GM13977 (cell line): ENCODE data around the gene RRP1.

Source experiments
- DNase-seq: peaks from one replicate; pipeline ENCODE4 v3.0.0; 2012; ENCODE audit warnings: low spot score
- CTCF ChIP-seq: IDR thresholded peaks from 2 replicates; pipeline ENCODE4 v1.5.1; 2012; ENCODE audit warnings: mild to moderate bottlenecking, control low read depth; ENCODE audit not compliant: insufficient read depth; ENCODE audit errors: extremely low read depth, missing control alignments
- in situ Hi-C: fragments of 300-500 bp; cut with MboI; formaldehyde crosslinking; loops from one replicate; pipeline ENCODE4 v1.12.0; 2022; ENCODE audit warnings: low sequenced_read_pairs, low pct_unique_long_range_greater_than_20kb, mixed read lengths, inconsistent platforms; ENCODE audit not compliant: unreplicated experiment

The RRP1 gene

GRCh38 chr21:43832158-43832550 is 42.8 kb downstream of the RRP1 start:
- no peak for DNase-seq
- in situ Hi-C loops = no loop called here
- no peak for TF ChIP-seq CTCF

- DNase-seq = no peak
- TF ChIP-seq CTCF = no peak
- in situ Hi-C loops = no loop called here
Measured at GRCh38 chr21:43832648-43833047, 43.3 kb downstream of the RRP1 start.

- TF ChIP-seq CTCF = no peak
- in situ Hi-C loops = no loop called here
- DNase-seq = no peak
Measured at GRCh38 chr21:43834146-43834905, 44.9 kb downstream of the RRP1 start.

- no peak for TF ChIP-seq CTCF
- no peak for DNase-seq
- in situ Hi-C loops = no loop called here
Measured at GRCh38 chr21:43835050-43835449, 45.7 kb downstream of the RRP1 start.

GRCh38 chr21:43835861-43836260 is 46.5 kb downstream of the RRP1 start:
- no peak for DNase-seq
- in situ Hi-C loops = no loop called here
- no peak for TF ChIP-seq CTCF

GRCh38 chr21:43836616-43837015 is 47.2 kb downstream of the RRP1 start:
- DNase-seq = no peak
- no peak for TF ChIP-seq CTCF
- in situ Hi-C loops = no loop called here
